Embryonic facial prominence (tissue), 1 donor: Measurements from ENCODE around the gene CARD16.
"Not testable (repeated sequence)": the region's sequence is repeated elsewhere in the genome, so short reads cannot be mapped to it uniquely, and the experiment has no call there.

Source experiments
- DNase-seq: peaks from one replicate; pipeline ENCODE4 v3.0.0-alpha.2; 2016; ENCODE audit errors: extremely low spot score

Gene CARD16

GRCh38 chr11:105049481-105049880 is 4.3 kb upstream of the CARD16 start:
- no peak for DNase-seq

DNA sequence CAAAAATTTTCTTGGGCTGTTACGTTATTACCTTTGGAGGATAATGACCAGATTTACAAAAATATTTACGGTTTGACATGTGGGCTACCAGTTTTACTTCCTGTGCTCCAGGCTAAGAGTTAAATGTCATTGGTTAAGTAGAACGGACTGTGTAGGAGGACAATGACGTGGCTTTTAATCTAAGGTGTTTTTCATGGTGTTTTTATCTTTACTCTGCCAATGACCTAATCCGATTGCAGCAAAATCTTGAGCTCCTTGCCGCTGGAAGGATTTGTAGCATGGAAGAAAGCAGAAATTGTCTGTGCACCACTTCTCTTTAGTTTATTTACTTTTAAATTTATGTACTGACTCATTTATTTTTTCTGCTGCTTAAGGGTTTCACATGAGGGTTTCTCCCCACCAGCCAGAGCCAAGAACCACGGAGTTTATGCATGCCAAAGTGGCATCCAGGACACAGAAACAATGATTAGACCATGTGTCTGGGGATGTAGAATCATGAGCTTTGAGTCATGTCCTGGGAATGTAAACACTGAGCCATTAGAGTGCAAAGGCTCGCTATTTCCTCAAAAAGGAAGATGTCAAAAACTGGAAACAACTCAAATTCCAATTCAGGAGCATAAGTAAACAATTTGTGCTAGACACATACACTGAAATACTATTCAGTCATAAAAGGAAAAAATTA is 1.9 kb upstream of the CARD16 start:
- DNase-seq: no peak

- no peak for DNase-seq
Observed at GRCh38 chr11:105045676-105046296, 651 bp upstream of the CARD16 start.

GRCh38 chr11:105042178-105042577 is 3.0 kb downstream of the CARD16 start:
- DNase-seq: peak; percentile 19

GRCh38 chr11:105040703-105041102 is 4.4 kb downstream of the CARD16 start:
- DNase-seq: no peak

DNA sequence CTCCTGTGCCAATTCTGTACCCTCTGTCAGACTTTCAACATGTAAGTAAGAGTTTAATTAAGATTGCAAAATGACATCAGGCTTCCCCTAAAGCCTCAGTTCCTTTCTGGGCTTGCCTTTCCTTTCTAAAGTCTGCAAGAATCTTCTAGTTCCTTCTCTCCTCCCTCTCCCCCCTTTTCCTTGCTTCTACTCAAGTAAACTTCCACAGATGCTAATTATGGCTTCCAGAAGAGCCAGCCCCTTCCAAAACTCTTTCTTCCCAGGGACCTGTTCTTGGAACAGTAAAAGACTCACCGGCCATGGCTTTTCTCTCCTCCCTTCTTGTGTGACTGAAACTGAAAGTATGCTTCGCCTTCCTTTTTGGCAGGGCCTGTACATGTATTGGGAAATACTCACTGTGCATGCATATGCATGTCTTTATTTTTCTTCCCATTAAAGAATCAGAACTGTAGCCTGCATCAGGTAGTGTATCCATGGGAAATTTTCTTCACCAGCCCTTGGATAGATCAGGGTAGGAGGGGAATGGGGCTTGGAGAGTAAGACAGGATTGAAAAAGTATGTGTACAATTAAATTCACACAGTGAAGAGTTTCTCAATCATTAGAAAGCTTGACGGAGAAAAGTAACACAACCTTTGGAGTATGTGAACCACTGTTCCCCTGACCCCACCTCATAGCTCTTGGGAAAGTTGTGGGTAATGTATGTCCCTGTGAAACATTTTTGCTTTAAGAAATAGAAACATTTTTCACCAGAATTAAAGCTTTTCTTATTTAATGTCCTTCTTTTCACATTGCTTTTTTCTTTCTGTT is 10.1 kb downstream of the CARD16 start, which contains the start of gene CASP1:
Gene CASP1, minus strand, starts transcription at position 332 of the 808 bp plus-strand sequence. Its CDS starts 31 bp downstream, at position 301.
- DNase-seq: no peak

- not testable (repeated sequence) for DNase-seq
Observed at GRCh38 chr11:105034388-105034787, 10.7 kb downstream of the CARD16 start.

GRCh38 chr11:105033781-105034180 is 11.4 kb downstream of the CARD16 start:
- DNase-seq: no peak

DNA sequence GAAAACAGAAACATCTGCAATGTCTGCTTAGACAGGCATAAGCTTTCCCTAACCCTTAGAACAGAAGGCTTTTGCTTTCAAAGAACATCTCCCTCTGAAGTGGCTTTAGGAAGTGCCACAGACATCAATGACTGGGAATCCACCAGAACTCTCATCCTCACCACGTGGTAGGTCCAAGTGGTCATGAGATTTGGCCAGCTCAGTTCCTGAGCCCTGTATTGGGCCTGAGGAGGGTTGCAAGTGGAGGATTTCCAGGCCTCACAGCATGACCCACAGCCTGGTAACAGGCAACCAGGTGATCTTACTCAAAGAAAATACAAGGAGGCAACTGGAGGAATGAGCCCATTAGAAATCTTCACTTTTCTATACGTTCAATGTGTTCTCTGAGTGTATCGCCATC is 11.8 kb downstream of the CARD16 start:
- no peak for DNase-seq

- DNase-seq: no peak
Observed at GRCh38 chr11:105032495-105032894, 12.6 kb downstream of the CARD16 start.

DNA sequence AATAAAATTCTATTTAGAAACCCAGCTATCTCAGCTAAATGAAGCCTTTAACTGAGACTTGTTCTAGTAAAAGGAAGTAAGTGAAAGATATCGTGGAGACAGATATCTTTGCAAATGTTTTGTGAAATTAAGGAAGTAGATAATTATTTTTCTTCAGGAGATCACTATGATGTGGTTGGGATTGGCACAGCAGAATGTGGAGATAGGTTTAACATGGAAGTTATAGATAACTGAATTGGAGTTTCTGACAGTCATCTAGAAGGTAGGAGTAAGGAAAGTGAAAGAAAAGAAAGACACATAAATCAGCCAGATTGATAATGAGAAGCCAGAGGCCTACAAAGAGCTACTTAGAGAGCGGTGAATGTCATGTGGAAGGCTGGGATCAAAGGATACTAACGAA is 17.5 kb downstream of the CARD16 start:
- DNase-seq: no peak

- no peak for DNase-seq
Observed at GRCh38 chr11:105024394-105024793, 20.7 kb downstream of the CARD16 start.

GRCh38 chr11:105023003-105023402 is 22.1 kb downstream of the CARD16 start, which contains the start of gene CASP5:
Gene CASP5 (minus strand): TSS chr11:105023168. CDS start chr11:105023136, 32 bp downstream.
- DNase-seq: no peak

DNA sequence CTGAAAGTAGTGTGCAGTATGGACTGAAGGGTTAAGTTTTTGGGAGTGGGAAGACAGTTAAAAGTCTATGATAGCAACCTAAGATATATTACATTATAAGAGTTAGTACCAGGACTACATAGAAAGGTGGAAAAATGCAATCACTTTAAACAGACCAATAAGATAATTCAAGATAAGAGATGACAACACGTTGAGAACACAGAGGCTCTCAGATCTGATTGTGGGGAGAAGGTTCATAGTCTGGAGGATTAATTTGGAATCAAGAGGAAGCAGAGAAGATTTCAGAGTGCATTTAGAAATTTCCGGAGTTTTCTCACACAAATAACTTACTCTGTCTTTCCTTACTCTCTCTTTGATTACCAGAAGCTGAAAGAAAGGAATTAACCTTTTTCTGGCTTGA is 22.6 kb downstream of the CARD16 start:
- DNase-seq: no peak

DNA sequence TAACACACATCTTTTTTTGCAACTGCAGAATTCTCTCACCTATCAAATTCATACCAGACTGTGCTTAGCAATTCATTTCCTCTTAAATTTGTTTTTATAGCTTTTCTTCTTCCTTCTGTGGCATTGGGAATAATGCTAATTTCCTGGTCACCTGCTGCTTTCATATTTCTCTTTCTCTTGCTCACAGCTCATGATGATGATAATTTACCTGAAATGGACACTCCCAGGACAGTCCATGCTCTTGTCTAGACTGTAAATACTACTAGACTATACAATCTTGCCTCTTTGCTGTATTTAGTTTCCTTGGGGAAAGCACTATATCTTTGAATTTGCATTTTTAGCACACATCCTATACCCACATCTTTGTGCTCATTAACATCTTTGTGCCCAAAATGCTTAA is 37.7 kb downstream of the CARD16 start:
- DNase-seq: no peak

DNA sequence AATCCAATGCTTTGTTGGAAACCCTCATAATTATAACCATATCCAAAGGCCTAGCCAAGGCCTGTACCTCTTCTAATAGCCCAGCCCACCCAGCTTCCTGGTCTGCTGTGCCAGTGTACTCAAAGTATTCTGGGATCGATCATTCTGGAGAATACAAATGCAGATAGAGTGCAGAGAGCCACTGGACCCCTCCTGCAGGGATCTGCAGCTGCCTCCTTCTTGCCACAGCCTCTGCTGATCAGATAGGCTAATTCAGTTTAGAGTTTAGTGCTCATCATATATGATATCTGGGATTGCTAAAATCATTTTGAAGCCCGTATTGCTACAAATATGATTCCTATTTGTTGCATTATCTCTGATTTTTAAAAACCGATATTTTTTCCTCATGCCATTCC is 39.7 kb downstream of the CARD16 start:
- DNase-seq: no peak

DNA sequence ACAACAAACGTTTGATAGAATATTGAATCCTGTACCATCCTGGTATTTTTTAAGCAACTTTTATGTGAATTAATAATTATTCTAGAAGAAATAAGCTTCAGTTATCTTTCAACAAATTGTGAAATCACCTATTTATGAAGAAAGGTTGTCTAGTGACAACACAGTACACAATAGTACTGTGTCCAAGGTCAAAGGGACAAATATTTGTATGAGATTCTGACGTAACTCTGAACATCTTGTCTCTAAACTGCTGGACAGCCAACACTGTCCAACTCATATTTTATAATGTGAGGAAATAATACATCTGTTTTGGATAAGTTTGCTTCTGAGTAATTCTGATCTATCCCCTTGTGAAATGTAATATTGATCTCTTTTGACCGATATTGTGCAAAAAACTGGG is 41.1 kb downstream of the CARD16 start:
- DNase-seq: no peak

GRCh38 chr11:105003151-105003550 is 42.0 kb downstream of the CARD16 start:
- DNase-seq: no peak

GRCh38 chr11:105000797-105001196 is 44.3 kb downstream of the CARD16 start:
- no peak for DNase-seq

- DNase-seq: no peak
Observed at GRCh38 chr11:105000167-105000566, 45.0 kb downstream of the CARD16 start.

DNA sequence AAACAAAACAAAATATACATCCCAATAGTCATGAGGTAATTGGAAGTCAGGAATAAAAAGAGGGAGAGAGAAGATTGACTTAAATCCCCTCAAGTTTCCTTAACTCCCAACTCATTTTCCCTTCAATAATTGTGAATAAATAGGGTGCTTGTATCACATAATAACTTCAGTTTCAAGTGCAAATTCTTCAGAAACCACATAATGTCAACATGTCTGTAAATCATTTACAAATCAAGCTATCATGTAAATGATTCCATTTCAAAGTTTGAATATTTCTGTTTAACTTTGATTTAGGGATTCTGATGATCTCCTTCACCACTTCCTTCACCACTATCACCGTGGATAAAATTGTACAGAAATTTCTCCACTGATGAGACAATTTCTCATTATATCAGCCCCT is 45.4 kb downstream of the CARD16 start:
- DNase-seq: no peak

GRCh38 chr11:104997288-104997687 is 47.8 kb downstream of the CARD16 start:
- no peak for DNase-seq

DNA sequence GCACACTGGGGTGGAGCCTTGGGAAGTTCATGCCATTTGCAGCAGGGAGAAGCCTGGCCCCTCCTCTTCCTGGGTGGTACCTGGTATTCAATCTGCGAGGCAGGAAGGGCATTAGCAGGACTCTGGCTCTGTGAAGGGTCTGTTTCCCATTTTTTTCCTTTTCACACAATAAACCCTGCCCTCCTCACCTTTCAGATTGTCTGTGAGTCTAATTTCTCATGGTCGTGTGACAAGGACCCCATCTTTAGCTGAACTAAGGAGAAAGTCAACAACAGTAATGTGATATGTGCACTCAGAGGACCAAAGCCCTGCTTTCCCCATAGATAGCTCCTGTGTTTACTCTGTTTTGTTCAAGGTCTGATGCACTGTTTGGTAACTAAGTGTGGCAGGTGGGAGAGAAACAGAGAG is 50.1 kb downstream of the CARD16 start:
- no peak for DNase-seq
